H1 (cell line): ENCODE results near the gene BCL2L12. TPM values are rescaled to one million over a fixed set of nuclear protein-coding genes. Genes with fewer than 3 reads are reported as not detected.

Experiments
- CTCF ChIA-PET: fragments of 300-600 bp; sonication (Branson Sonifier 250); formaldehyde crosslinking; loops from one replicate; lab custom pipeline; 2021; ENCODE audit not compliant: partially characterized antibody; lab: Charles Lee
- POLR2A ChIA-PET: fragments of 300-600 bp; sonication (Branson Sonifier 250); formaldehyde crosslinking; loops from one replicate; lab custom pipeline; 2021; ENCODE audit warnings: inconsistent platforms; ENCODE audit not compliant: partially characterized antibody; lab: Charles Lee
- DNase-seq, 2 experiments: peaks; one replicate each; pipeline versions ENCODE4 v3.0.0 to v3.0.0-alpha.2; 2010 to 2022; ENCODE audit warnings: low spot score in 2 of 2, low read depth in 1 of 2, mixed read lengths in 1 of 2
- FAIRE-seq: peaks from 2 replicates; lab custom pipeline; 2011; peaks lifted over from hg19 to GRCh38; lab: Jason Lieb, UNC
- H2AFZ ChIP-seq: 2 replicates; pipeline ENCODE4 v1.8.1; 2012; ENCODE audit warnings: low read length, inconsistent platforms
- H2AK5ac ChIP-seq: 2 replicates; pipeline ENCODE4 v1.6.1; 2013; ENCODE audit warnings: low read depth, low read length
- H2BK120ac ChIP-seq: replicated peaks from 2 replicates; pipeline ENCODE3; 2013; ENCODE audit warnings: low read depth, low read length, inconsistent platforms
- H2BK12ac ChIP-seq: 2 replicates; pipeline ENCODE4 v1.6.1; 2013; ENCODE audit warnings: low read depth, low read length
- H2BK15ac ChIP-seq: 2 replicates; pipeline ENCODE4 v1.6.1; 2013; ENCODE audit warnings: low read length
- H2BK20ac ChIP-seq: 2 replicates; pipeline ENCODE4 v1.6.1; 2013; ENCODE audit warnings: low read length
- H2BK5ac ChIP-seq: 2 replicates; pipeline ENCODE4 v1.6.1; 2013; ENCODE audit warnings: low read depth, low read length
- H3K14ac ChIP-seq: 2 replicates; pipeline ENCODE4 v1.6.1; 2013; ENCODE audit warnings: inconsistent platforms; ENCODE audit not compliant: insufficient read length
- H3K18ac ChIP-seq: 2 replicates; pipeline ENCODE4 v1.6.1; 2013; ENCODE audit warnings: low read length; ENCODE audit errors: extremely low read depth
- H3K23ac ChIP-seq: 2 replicates; pipeline ENCODE4 v1.6.1; 2013; ENCODE audit warnings: inconsistent platforms; ENCODE audit not compliant: insufficient read length
- H3K23me2 ChIP-seq: 2 replicates; pipeline ENCODE4 v1.6.1; 2013; ENCODE audit warnings: low read depth, low read length
- H3K27ac ChIP-seq: 2 replicates; pipeline ENCODE4 v1.6.1; 2011; ENCODE audit warnings: low read depth, low read length, inconsistent platforms
- H3K27me3 ChIP-seq, 4 experiments: replicated peaks in 1 of 4; 1 replicate in 1 of 4; 2 replicates in 3 of 4; pipeline versions ENCODE4 v1.6.1 to v1.8.1; 2011 to 2013; ENCODE audit warnings: low read length in 3 of 4, mild to moderate bottlenecking in 3 of 4, inconsistent platforms in 2 of 4, mixed read lengths in 2 of 4, moderate library complexity in 1 of 4; ENCODE audit not compliant: control insufficient read depth in 3 of 4, insufficient read depth in 3 of 4; ENCODE audit errors: extremely low read depth in 1 of 4
- H3K36me3 ChIP-seq, 4 experiments: 2 replicates each; pipeline versions ENCODE4 v1.6.1 to v1.8.1; 2011 to 2013; ENCODE audit warnings: mild to moderate bottlenecking in 4 of 4, low read length in 3 of 4, moderate library complexity in 2 of 4, control low read depth in 1 of 4, inconsistent platforms in 1 of 4; ENCODE audit not compliant: insufficient read depth in 4 of 4, control insufficient read depth in 2 of 4
- H3K4ac ChIP-seq: replicated peaks from 2 replicates; pipeline ENCODE3; 2013; ENCODE audit warnings: low read length, low read depth, mixed read lengths, inconsistent platforms; ENCODE audit not compliant: insufficient read length
- H3K4me1 ChIP-seq, 4 experiments: replicated peaks in 1 of 4; 1 replicate in 1 of 4; 2 replicates in 3 of 4; pipeline versions ENCODE4 v1.6.1 to v1.8.1; 2011 to 2013; ENCODE audit warnings: low read length in 3 of 4, inconsistent platforms in 2 of 4, mixed read lengths in 1 of 4; ENCODE audit not compliant: insufficient read depth in 4 of 4, control insufficient read depth in 3 of 4
- H3K4me2 ChIP-seq, 2 experiments: 2 replicates each; pipeline versions ENCODE4 v1.6.1 to v1.8.1; 2011 to 2013; ENCODE audit warnings: low read depth in 2 of 2, low read length in 2 of 2, control low read depth in 1 of 2, inconsistent platforms in 1 of 2, mild to moderate bottlenecking in 1 of 2; ENCODE audit not compliant: insufficient read depth in 1 of 2
- H3K4me3 ChIP-seq, 4 experiments: fragments of 200-600, 300-600 bp in 1 of 4; sonication (generic), shearing (Covaris generic), sonication (Bioruptor Twin) in 1 of 4; 2 replicates each; pipeline versions ENCODE4 v1.5.1 to v1.8.1; 2011 to 2016; ENCODE audit warnings: low read length in 4 of 4, low read depth in 3 of 4, control low read depth in 2 of 4, inconsistent platforms in 2 of 4, mild to moderate bottlenecking in 2 of 4, mixed read lengths in 1 of 4, moderate library complexity in 1 of 4; ENCODE audit not compliant: insufficient read depth in 2 of 4; ENCODE audit errors: extremely low read depth in 1 of 4
- H3K56ac ChIP-seq: replicated peaks from 2 replicates; pipeline ENCODE3; 2013; ENCODE audit warnings: low read depth, mild to moderate bottlenecking, mixed read lengths, low read length, inconsistent platforms; ENCODE audit not compliant: insufficient read length
- H3K79me1 ChIP-seq: 2 replicates; pipeline ENCODE4 v1.6.1; 2013; ENCODE audit warnings: low read depth, low read length, control low read depth
- H3K79me2 ChIP-seq, 2 experiments: 2 replicates each; pipeline versions ENCODE4 v1.6.1 to v1.8.1; 2012 to 2013; ENCODE audit warnings: low read length in 2 of 2, mild to moderate bottlenecking in 2 of 2, inconsistent platforms in 1 of 2; ENCODE audit not compliant: insufficient read depth in 2 of 2, control insufficient read depth in 1 of 2
- H3K9ac ChIP-seq, 4 experiments: replicated peaks in 1 of 4; 1 replicate in 1 of 4; 2 replicates in 3 of 4; pipeline versions ENCODE4 v1.6.1 to v1.8.1; 2011 to 2013; ENCODE audit warnings: low read depth in 3 of 4, low read length in 3 of 4, control low read depth in 2 of 4, mild to moderate bottlenecking in 2 of 4, moderate library complexity in 2 of 4, inconsistent platforms in 1 of 4; ENCODE audit errors: extremely low read depth in 1 of 4
- H3K9me3 ChIP-seq, 2 experiments: 2 replicates each; pipeline versions ENCODE4 v1.6.1 to v1.8.1; 2012 to 2013; ENCODE audit warnings: mild to moderate bottlenecking in 2 of 2, moderate library complexity in 2 of 2, control low read depth in 1 of 2, inconsistent platforms in 1 of 2, low read depth in 1 of 2, low read length in 1 of 2, mixed read lengths in 1 of 2; ENCODE audit not compliant: insufficient read depth in 2 of 2
- H4K20me1 ChIP-seq, 2 experiments: replicated peaks in 1 of 2; 2 replicates each; pipeline versions ENCODE3 to v1.8.1; 2011 to 2013; ENCODE audit warnings: inconsistent platforms in 2 of 2, low read length in 2 of 2, mild to moderate bottlenecking in 1 of 2; ENCODE audit not compliant: insufficient read depth in 2 of 2, control insufficient read depth in 1 of 2
- H4K5ac ChIP-seq: 2 replicates; pipeline ENCODE4 v1.6.1; 2013; ENCODE audit warnings: low read length, low read depth, mixed read lengths, inconsistent platforms; ENCODE audit not compliant: insufficient read length
- H4K8ac ChIP-seq: 2 replicates; pipeline ENCODE4 v1.8.0; 2013; ENCODE audit warnings: mild to moderate bottlenecking, moderate library complexity, low read length, inconsistent platforms; ENCODE audit not compliant: insufficient read depth; ENCODE audit errors: extremely low read depth
- H4K91ac ChIP-seq: replicated peaks from 2 replicates; pipeline ENCODE3; 2013; ENCODE audit warnings: low read length, mixed read lengths, inconsistent platforms; ENCODE audit not compliant: insufficient read length
- ATF3 ChIP-seq: IDR thresholded peaks from 2 replicates; pipeline ENCODE4 v1.6.1; 2011; ENCODE audit warnings: low read depth, mild to moderate bottlenecking, low read length; ENCODE audit not compliant: insufficient read depth
- BCL11A ChIP-seq, 2 experiments: IDR thresholded peaks; one replicate each; pipeline ENCODE4 v1.6.1; 2011; ENCODE audit warnings: low read depth in 2 of 2, low read length in 2 of 2, mild to moderate bottlenecking in 2 of 2
- CEBPB ChIP-seq: IDR thresholded peaks from 2 replicates; pipeline ENCODE4 v1.6.1; 2012; ENCODE audit warnings: low read depth, low read length
- PHF8 ChIP-seq: fragments of 200-600 bp; sonication (generic); conservative IDR thresholded peaks from 2 replicates; pipeline ENCODE4 v1.7.1; 2012; ENCODE audit warnings: low read depth, mild to moderate bottlenecking, inconsistent platforms, low read length, moderate library complexity
- POLR2A ChIP-seq, 2 experiments: IDR thresholded peaks; 1 replicate in 1 of 2; 2 replicates in 1 of 2; pipeline ENCODE4 v1.6.1; 2011; ENCODE audit warnings: low read depth in 2 of 2, low read length in 2 of 2, mild to moderate bottlenecking in 2 of 2; ENCODE audit errors: control extremely low read depth in 1 of 2
- POU5F1 ChIP-seq: IDR thresholded peaks from 2 replicates; pipeline ENCODE4 v1.6.1; 2011; ENCODE audit warnings: low read depth, mild to moderate bottlenecking, low read length, moderate library complexity
- TAF1 ChIP-seq: IDR thresholded peaks from 2 replicates; pipeline ENCODE4 v1.6.1; 2011; ENCODE audit warnings: mild to moderate bottlenecking, low read depth, low read length
- WGBS, 2 experiments: shearing (Covaris generic) in 1 of 2; methylation state at CpG; one replicate each; pipeline versions ENCODE4 v1.1.6 to v1.1.7; 2013 to 2015; ENCODE audit warnings: low lambda C conversion rate in 2 of 2, mixed read lengths in 2 of 2, inconsistent platforms in 1 of 2, low coverage in 1 of 2, missing lambda C conversion rate in 1 of 2; ENCODE audit not compliant: insufficient replicate concordance in 2 of 2, insufficient coverage in 1 of 2, insufficient read length in 1 of 2; ENCODE audit errors: extremely low coverage in 1 of 2, missing lambda C conversion rate in 1 of 2; 5-methylcytosine and 5-hydroxymethylcytosine counted together
- polyA plus RNA-seq, 7 experiments: library from polyadenylated mRNA; depleted of rRNA in 3 of 7; stranded (reverse) in 5 of 7; unstranded in 2 of 7; fragments of >200 nt in 5 of 7; fragments of 200-250 nt in 2 of 7; gene quantifications; 1 replicate in 5 of 7; 2 replicates in 1 of 7; 4 replicates in 1 of 7; pipeline versions ENCODE4 v1.2.1 to v1.2.3, GENCODE V29; 2011 to 2013; ENCODE audit warnings: missing spikeins in 2 of 7, mixed read lengths in 2 of 7
- total RNA-seq: library from RNA; stranded (reverse); fragmentation: NEBNext Ultra II Directional; extraction: Animal tissue kit (Norgen Biotek cat#: 25700); gene quantifications from 2 replicates; pipeline ENCODE4 v1.2.1, GENCODE V29; 2021

The BCL2L12 gene
- total and polyA plus RNA-seq, 2 of the 8 experiments (the other 6 are each of a cell fraction or from before 2014, with no cell fraction given): 126 to 209 TPM

DNA sequence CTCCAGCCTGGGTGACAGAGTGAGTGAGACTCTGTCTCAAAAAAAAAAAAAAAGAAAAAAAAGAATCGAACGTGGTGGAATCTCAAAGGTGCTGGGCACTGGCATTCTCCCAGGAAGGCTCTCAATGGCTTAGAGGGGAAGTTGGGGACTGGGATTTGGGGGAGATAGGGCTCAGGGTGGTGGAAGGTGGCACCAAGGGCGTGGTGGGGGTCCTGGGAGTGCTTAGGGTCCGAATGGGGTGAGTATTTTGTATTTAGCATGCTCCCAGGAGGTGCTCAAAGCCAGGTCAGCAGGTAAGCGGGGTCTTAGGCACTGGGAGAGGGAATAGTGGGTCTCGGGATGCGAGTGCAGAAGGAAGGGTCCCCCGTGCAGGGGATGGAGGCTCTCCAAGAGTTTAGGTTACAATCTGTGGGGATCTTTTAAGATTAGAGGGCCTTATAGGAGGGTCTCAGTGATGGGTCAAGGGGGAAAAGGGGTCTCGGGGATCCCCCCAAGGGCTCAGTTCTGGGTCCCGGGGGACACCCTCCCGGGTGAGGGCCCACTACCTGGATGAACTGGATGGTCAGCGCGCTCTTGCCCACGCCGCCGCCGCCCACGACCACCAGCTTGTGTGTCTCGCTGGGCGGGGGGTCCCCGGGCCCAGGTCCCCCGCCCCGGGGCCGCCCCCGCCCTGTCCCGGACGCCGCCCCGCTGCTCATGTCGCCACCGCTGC, 26.2 kb upstream of the BCL2L12 start:
- ChIA-PET CTCF (interaction anchor here (1.0 to 1.9 kb wide), 5 partner anchors 8 to 39 kb away, joined by 3 to 9 read pairs (median 4); no protein-coding TSS in a partner anchor), POLR2A (interaction anchor here (0.6 to 50.7 kb wide), 18 partner anchors 9 to 237 kb away, joined by 3 to 840 read pairs (median 4); partner anchors contain the start of genes BCL2L12, CPT1C, IRF3 and NOSIP)
- no peak overlapping the region for H2AFZ ChIP-seq
- no peak overlapping the region for H4K5ac ChIP-seq
- no peak overlapping the region for H3K27ac ChIP-seq
- no peak overlapping the region for H2BK15ac ChIP-seq
- no peak overlapping the region for H3K56ac ChIP-seq
- H3K4me1 ChIP-seq: peaks cover 2 to 25% (median 15%) of the 10 kb centered on the region in 4 experiments
- H3K9ac ChIP-seq: no peak overlapping the region; a peak in 2 of 7 replicates
- peaks cover 3 to 14% of the 10 kb centered on the region in 2 experiments for H4K20me1 ChIP-seq
- no peaks in the 10 kb centered on the region for H3K36me3 ChIP-seq
- 20% methylated on average over 12 of the region's 31 CpGs; no CpG with 5 or more reads in 1 of the 2 experiments for WGBS, 2 experiments
- no peak overlapping the region for H4K8ac ChIP-seq
- H2BK12ac ChIP-seq: 0 out of 2 replicates have a peak overlapping the region, but pooled peaks have one; percentile 50
- no peak overlapping the region for H3K23ac ChIP-seq
- peak overlapping the region; percentile 36 to 70 (median 38) for H3K4me3 ChIP-seq
- H2AK5ac ChIP-seq: no peak overlapping the region
- peak overlapping the region; percentile 5 for H4K91ac ChIP-seq
- H2BK5ac ChIP-seq: no peak overlapping the region
- no peaks in the 10 kb centered on the region for H3K27me3 ChIP-seq
- TF ChIP-seq CEBPB (no peak), PHF8 (no peak), ATF3 (no peak), BCL11A (IDR thresholded peaks at IDR 0.05; ENCODE audit: low read depth in 2 of 2, low read length in 2 of 2) (no peak), POLR2A (IDR thresholded peaks at IDR 0.05; ENCODE audit: control extremely low read depth in 1 of 2, low read depth in 2 of 2, low read length in 2 of 2) (no peak), POU5F1 (no peak), TAF1 (no peak)
- H3K9me3 ChIP-seq: no peaks in the 10 kb centered on the region
- H2BK20ac ChIP-seq: no peak overlapping the region; the same call in 1 of the 2 replicates
- DNase-seq (no peak), FAIRE-seq (no peak)
- peaks cover 10 to 24% of the 10 kb centered on the region in 2 experiments for H3K79me2 ChIP-seq
- no peak overlapping the region for H3K4ac ChIP-seq
- H3K23me2 ChIP-seq: peaks cover 7% of the 10 kb centered on the region
- H3K79me1 ChIP-seq: peaks cover 12% of the 10 kb centered on the region
- peak overlapping the region; percentile 69 to 87 for H3K4me2 ChIP-seq
- H3K14ac ChIP-seq: no peak overlapping the region
- H3K18ac ChIP-seq: no peak overlapping the region; the same call in 1 of the 2 replicates
- H2BK120ac ChIP-seq: no peak overlapping the region
